GM10847 (cell line): ENCODE data around the gene CLDN14.

Experiments used
- POLR2A ChIP-seq: IDR thresholded peaks from 2 replicates; pipeline ENCODE4 v1.6.1; 2011; ENCODE audit not compliant: insufficient read length; ENCODE audit errors: extremely low read depth

The CLDN14 gene

GRCh38 chr21:36508948-36509347 is 29.0 kb upstream of the CLDN14 start:
- no peak for TF ChIP-seq POLR2A

- TF ChIP-seq POLR2A, result no peak
These were observed 27.6 kb upstream of the CLDN14 start for GRCh38 chr21:36507397-36508018.

GRCh38 chr21:36506482-36506881 is 26.6 kb upstream of the CLDN14 start:
- no peak for TF ChIP-seq POLR2A

- TF ChIP-seq POLR2A, result no peak
These were observed 24.4 kb upstream of the CLDN14 start for GRCh38 chr21:36504067-36505058.

GRCh38 chr21:36502365-36502764 is 22.4 kb upstream of the CLDN14 start:
- TF ChIP-seq POLR2A, result no peak

GRCh38 chr21:36501589-36501892 is 21.6 kb upstream of the CLDN14 start:
- TF ChIP-seq POLR2A, result no peak

GRCh38 chr21:36499578-36500471 is 19.9 kb upstream of the CLDN14 start:
- TF ChIP-seq POLR2A, result no peak

GRCh38 chr21:36494557-36494956 is 14.6 kb upstream of the CLDN14 start:
- TF ChIP-seq POLR2A, result no peak

GRCh38 chr21:36491209-36491910 is 11.4 kb upstream of the CLDN14 start:
- no peak for TF ChIP-seq POLR2A

GRCh38 chr21:36489776-36490165 is 9.8 kb upstream of the CLDN14 start:
- no peak for TF ChIP-seq POLR2A

- no peak for TF ChIP-seq POLR2A
These were observed 9.3 kb upstream of the CLDN14 start for GRCh38 chr21:36489103-36489775.

GRCh38 chr21:36487641-36488307 is 7.9 kb upstream of the CLDN14 start:
- no peak for TF ChIP-seq POLR2A

GRCh38 chr21:36486246-36486645 is 6.3 kb upstream of the CLDN14 start:
- no peak for TF ChIP-seq POLR2A

- TF ChIP-seq POLR2A, result no peak
These were observed 5.6 kb upstream of the CLDN14 start for GRCh38 chr21:36485476-36485875.
